22Rv1 (cell line): ENCODE data around the gene B4GALNT3.

ENCODE experiments used
- H3K27ac ChIP-seq: fragments of 450-650 bp; 2 replicates; pipeline ENCODE4 v1.5.1; 2017
- ZFX ChIP-seq: fragments of 450-650 bp; IDR thresholded peaks from 2 replicates; pipeline ENCODE4 v1.6.1; 2017; ENCODE audit warnings: antibody characterized with exemption, borderline replicate concordance
- TF ChIP-seq, protein P1 (sequence below): fragments of 450-650 bp; IDR thresholded peaks from 2 replicates; pipeline ENCODE4 v1.5.1; 2017; ENCODE audit warnings: mild to moderate bottlenecking

Gene B4GALNT3

GRCh38 chr12:587132-588023 lies 127.6 kb downstream of the B4GALNT3 start:
- H3K27ac ChIP-seq = no peak overlapping the region
- TF ChIP-seq ZFX = no peak
- TF ChIP-seq, protein P1, sequence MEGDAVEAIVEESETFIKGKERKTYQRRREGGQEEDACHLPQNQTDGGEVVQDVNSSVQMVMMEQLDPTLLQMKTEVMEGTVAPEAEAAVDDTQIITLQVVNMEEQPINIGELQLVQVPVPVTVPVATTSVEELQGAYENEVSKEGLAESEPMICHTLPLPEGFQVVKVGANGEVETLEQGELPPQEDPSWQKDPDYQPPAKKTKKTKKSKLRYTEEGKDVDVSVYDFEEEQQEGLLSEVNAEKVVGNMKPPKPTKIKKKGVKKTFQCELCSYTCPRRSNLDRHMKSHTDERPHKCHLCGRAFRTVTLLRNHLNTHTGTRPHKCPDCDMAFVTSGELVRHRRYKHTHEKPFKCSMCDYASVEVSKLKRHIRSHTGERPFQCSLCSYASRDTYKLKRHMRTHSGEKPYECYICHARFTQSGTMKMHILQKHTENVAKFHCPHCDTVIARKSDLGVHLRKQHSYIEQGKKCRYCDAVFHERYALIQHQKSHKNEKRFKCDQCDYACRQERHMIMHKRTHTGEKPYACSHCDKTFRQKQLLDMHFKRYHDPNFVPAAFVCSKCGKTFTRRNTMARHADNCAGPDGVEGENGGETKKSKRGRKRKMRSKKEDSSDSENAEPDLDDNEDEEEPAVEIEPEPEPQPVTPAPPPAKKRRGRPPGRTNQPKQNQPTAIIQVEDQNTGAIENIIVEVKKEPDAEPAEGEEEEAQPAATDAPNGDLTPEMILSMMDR = no peak

GRCh38 chr12:588024-588322 lies 128.2 kb downstream of the B4GALNT3 start:
- TF ChIP-seq ZFX = no peak
- TF ChIP-seq, protein P1 = no peak
- H3K27ac ChIP-seq = no peak overlapping the region

DNA sequence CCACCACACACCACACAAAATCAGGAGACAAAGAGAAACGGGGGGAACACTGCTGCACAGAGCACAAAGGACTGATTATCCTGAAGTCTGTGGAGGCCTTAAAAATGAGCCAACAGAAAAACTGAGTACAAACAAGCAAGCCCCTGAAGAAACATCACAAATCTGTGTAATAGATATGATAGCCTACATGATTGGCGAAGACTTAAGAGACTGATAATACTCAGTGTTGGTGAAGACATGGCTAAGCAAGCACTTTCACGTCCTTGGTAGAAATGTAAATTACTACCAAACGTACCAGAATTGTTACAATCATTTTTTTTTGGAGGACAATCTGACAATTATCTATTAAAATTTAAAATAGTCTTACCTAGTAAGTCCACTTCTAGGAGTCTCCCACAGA lies 128.9 kb downstream of the B4GALNT3 start:
- no peak for TF ChIP-seq ZFX
- TF ChIP-seq, protein P1 = no peak
- no peak overlapping the region for H3K27ac ChIP-seq

DNA sequence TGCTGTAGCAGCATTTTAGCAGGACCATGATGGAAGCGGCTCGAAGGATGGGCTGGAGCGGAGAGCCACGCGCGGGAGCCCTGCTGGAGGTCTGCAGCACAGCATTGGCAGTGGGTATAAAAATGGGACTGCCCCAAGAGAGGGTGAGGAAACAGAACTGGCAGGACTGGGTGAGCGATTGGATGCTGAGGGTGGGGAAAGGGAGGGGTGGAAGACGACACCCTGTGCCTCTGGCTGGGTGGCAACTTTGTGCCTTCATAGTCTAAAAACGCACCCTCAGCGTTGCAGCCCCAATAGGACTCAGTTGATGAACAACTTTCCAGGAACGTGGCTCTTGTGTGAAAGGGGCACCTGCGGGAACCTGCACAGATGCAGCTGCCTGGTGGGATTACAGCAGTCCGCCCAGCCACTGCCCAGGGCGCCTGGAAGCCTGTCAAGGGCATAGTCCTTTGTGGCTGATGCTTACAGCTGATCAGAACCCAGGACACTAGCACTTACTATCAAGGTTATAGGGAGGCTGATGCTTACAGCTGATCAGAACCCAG lies 130.5 kb downstream of the B4GALNT3 start:
- TF ChIP-seq ZFX = no peak
- TF ChIP-seq, protein P1 = no peak

DNA sequence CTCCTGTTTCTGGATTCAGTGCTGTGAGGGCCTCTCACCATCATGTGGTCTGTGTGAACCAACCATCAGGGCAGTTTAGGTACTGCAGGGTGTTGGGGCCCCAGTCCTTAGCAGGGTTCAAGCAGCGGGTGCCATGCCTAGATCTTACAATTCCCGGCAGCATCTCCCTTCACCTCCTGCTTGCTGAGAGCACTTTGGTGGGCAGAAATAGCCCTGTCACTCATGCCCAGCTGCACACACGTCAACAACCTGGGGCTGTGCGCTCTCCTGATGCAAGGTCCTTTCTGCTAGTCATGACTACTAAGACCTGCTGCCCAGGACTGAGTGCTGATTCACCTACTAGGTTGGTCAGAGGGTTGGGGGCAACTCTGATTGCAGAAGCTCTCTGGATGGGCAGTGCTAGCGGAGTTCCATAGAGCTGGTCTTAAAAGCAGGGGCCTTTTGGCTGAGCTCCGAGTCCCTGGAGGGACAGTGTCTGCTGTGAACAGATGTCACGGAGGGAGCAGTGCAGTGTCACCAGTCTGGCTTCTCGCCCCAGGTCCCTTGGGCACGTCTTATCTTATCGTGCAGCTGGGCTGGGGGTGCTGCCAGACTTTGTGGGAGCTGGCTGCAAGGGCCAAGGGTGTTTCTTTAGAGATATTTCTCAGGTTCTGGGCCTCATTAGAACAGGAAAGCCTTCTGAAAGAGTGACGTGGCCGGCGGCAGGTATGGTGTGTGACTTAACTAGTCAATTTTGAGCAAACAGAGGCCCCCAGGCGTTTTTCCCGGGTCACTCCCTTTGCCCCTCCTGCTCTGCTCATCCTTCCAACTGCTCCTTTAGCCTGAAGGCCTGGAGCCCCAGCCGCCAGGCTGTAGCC lies 131.7 kb downstream of the B4GALNT3 start:
- TF ChIP-seq, protein P1 = no peak
- no peak for TF ChIP-seq ZFX
- H3K27ac ChIP-seq = no peak overlapping the region

More for the DNA sequence above, 130.5 kb downstream of the B4GALNT3 start:
- no peak overlapping the region for H3K27ac ChIP-seq

- no peak for TF ChIP-seq ZFX
- TF ChIP-seq, protein P1 = no peak
- no peak overlapping the region for H3K27ac ChIP-seq
Measured at GRCh38 chr12:592024-592505, 132.3 kb downstream of the B4GALNT3 start.
